HUES48 (cell line): ENCODE measurements around the gene FBXO21.

Experiments used
- H3K27ac ChIP-seq: one replicate; pipeline ENCODE4 v1.7.0; 2013; ENCODE audit warnings: low read depth, low read length, inconsistent platforms
- H3K27me3 ChIP-seq: 2 replicates; pipeline ENCODE4 v1.6.1; 2013; ENCODE audit warnings: mild to moderate bottlenecking, low read length; ENCODE audit not compliant: control insufficient read depth, insufficient read depth
- H3K36me3 ChIP-seq: 2 replicates; pipeline ENCODE4 v1.6.1; 2013; ENCODE audit warnings: low read length; ENCODE audit not compliant: control insufficient read depth, insufficient read depth
- H3K4me1 ChIP-seq: 2 replicates; pipeline ENCODE4 v1.6.1; 2013; ENCODE audit warnings: mild to moderate bottlenecking, low read length; ENCODE audit not compliant: control insufficient read depth, insufficient read depth
- H3K4me3 ChIP-seq: 2 replicates; pipeline ENCODE4 v1.5.1; 2013; ENCODE audit warnings: mild to moderate bottlenecking, low read depth, low read length
- H3K9ac ChIP-seq: 2 replicates; pipeline ENCODE4 v1.6.1; 2013; ENCODE audit warnings: mild to moderate bottlenecking, low read depth, low read length, moderate library complexity
- H3K9me3 ChIP-seq: 2 replicates; pipeline ENCODE4 v1.6.1; 2013; ENCODE audit warnings: low read length; ENCODE audit not compliant: control insufficient read depth, insufficient read depth

FBXO21 gene

GRCh38 chr12:117218149-117218548 lies 27.9 kb upstream of the FBXO21 start:
- H3K4me3 ChIP-seq: no peak overlapping the region
- H3K27me3 ChIP-seq: no peaks in the 10 kb centered on the region

GRCh38 chr12:117216686-117217085 lies 26.4 kb upstream of the FBXO21 start:
- no peaks in the 10 kb centered on the region for H3K9me3 ChIP-seq
- H3K27me3 ChIP-seq: no peaks in the 10 kb centered on the region
- H3K4me3 ChIP-seq: no peak overlapping the region
- no peaks in the 10 kb centered on the region for H3K36me3 ChIP-seq
- H3K4me1 ChIP-seq: peaks cover 4% of the 10 kb centered on the region
- no peak overlapping the region for H3K27ac ChIP-seq
- no peak overlapping the region for H3K9ac ChIP-seq

More at GRCh38 chr12:117218149-117218548, 27.9 kb upstream of the FBXO21 start:
- Histone ChIP-seq H3K36me3 (no peaks in the 10 kb centered on the region), H3K9ac (no peak overlapping the region), H3K27ac (no peak overlapping the region), H3K4me1 (no peaks in the 10 kb centered on the region), H3K9me3 (no peaks in the 10 kb centered on the region)

GRCh38 chr12:117214797-117215196 lies 24.5 kb upstream of the FBXO21 start:
- no peak overlapping the region for H3K9ac ChIP-seq
- H3K4me1 ChIP-seq: peaks cover 4% of the 10 kb centered on the region
- no peak overlapping the region for H3K27ac ChIP-seq
- no peak overlapping the region for H3K4me3 ChIP-seq
- H3K36me3 ChIP-seq: no peaks in the 10 kb centered on the region
- no peaks in the 10 kb centered on the region for H3K9me3 ChIP-seq
- H3K27me3 ChIP-seq: no peaks in the 10 kb centered on the region

- H3K4me1 ChIP-seq: peaks cover 4% of the 10 kb centered on the region
- H3K27me3 ChIP-seq: no peaks in the 10 kb centered on the region
- no peak overlapping the region for H3K27ac ChIP-seq
- no peak overlapping the region for H3K9ac ChIP-seq
- no peaks in the 10 kb centered on the region for H3K9me3 ChIP-seq
- no peaks in the 10 kb centered on the region for H3K36me3 ChIP-seq
- H3K4me3 ChIP-seq: no peak overlapping the region
Measured at GRCh38 chr12:117213295-117213808, 23.1 kb upstream of the FBXO21 start.

- Histone ChIP-seq H3K9ac (no peak overlapping the region), H3K4me1 (peaks cover 4% of the 10 kb centered on the region), H3K27ac (no peak overlapping the region), H3K27me3 (no peaks in the 10 kb centered on the region), H3K4me3 (no peak overlapping the region), H3K9me3 (no peaks in the 10 kb centered on the region), H3K36me3 (no peaks in the 10 kb centered on the region)
Measured at GRCh38 chr12:117212563-117213190, 22.4 kb upstream of the FBXO21 start.

GRCh38 chr12:117210266-117210918 lies 20.1 kb upstream of the FBXO21 start:
- Histone ChIP-seq H3K4me1 (peaks cover 4% of the 10 kb centered on the region), H3K9me3 (no peaks in the 10 kb centered on the region), H3K27me3 (no peaks in the 10 kb centered on the region), H3K9ac (no peak overlapping the region), H3K4me3 (no peak overlapping the region), H3K36me3 (no peaks in the 10 kb centered on the region), H3K27ac (no peak overlapping the region)

GRCh38 chr12:117209626-117210025 lies 19.4 kb upstream of the FBXO21 start:
- no peaks in the 10 kb centered on the region for H3K9me3 ChIP-seq
- no peak overlapping the region for H3K27ac ChIP-seq
- no peak overlapping the region for H3K4me3 ChIP-seq
- peaks cover 4% of the 10 kb centered on the region for H3K4me1 ChIP-seq
- H3K9ac ChIP-seq: no peak overlapping the region
- no peaks in the 10 kb centered on the region for H3K36me3 ChIP-seq
- H3K27me3 ChIP-seq: no peaks in the 10 kb centered on the region

GRCh38 chr12:117208811-117209455 lies 18.7 kb upstream of the FBXO21 start:
- H3K9me3 ChIP-seq: no peaks in the 10 kb centered on the region
- H3K4me3 ChIP-seq: no peak overlapping the region
- H3K36me3 ChIP-seq: no peaks in the 10 kb centered on the region
- no peaks in the 10 kb centered on the region for H3K27me3 ChIP-seq
- H3K9ac ChIP-seq: no peak overlapping the region
- H3K27ac ChIP-seq: no peak overlapping the region
- H3K4me1 ChIP-seq: peaks cover 4% of the 10 kb centered on the region

GRCh38 chr12:117208206-117208605 lies 17.9 kb upstream of the FBXO21 start:
- Histone ChIP-seq H3K9me3 (no peaks in the 10 kb centered on the region), H3K9ac (no peak overlapping the region), H3K27me3 (no peaks in the 10 kb centered on the region), H3K27ac (no peak overlapping the region), H3K4me1 (peaks cover 4% of the 10 kb centered on the region), H3K36me3 (no peaks in the 10 kb centered on the region), H3K4me3 (no peak overlapping the region)

- Histone ChIP-seq H3K36me3 (no peaks in the 10 kb centered on the region), H3K27ac (no peak overlapping the region), H3K4me3 (no peak overlapping the region)
Measured at GRCh38 chr12:117207675-117208074, 17.4 kb upstream of the FBXO21 start.

GRCh38 chr12:117202556-117202955 lies 12.3 kb upstream of the FBXO21 start:
- H3K27ac ChIP-seq: no peak overlapping the region
- H3K9me3 ChIP-seq: no peaks in the 10 kb centered on the region
- H3K4me1 ChIP-seq: no peaks in the 10 kb centered on the region
- H3K4me3 ChIP-seq: no peak overlapping the region
- no peaks in the 10 kb centered on the region for H3K27me3 ChIP-seq
- no peaks in the 10 kb centered on the region for H3K36me3 ChIP-seq
- H3K9ac ChIP-seq: no peak overlapping the region

More at GRCh38 chr12:117207675-117208074, 17.4 kb upstream of the FBXO21 start:
- peaks cover under 1% of the 10 kb centered on the region for H3K4me1 ChIP-seq
- H3K27me3 ChIP-seq: no peaks in the 10 kb centered on the region
- no peaks in the 10 kb centered on the region for H3K9me3 ChIP-seq
- H3K9ac ChIP-seq: no peak overlapping the region
